ENCODE measurements around the gene MLPH. TPM values are rescaled to one million over a fixed set of nuclear protein-coding genes. Genes with fewer than 3 reads are reported as not detected.

MLPH gene
- total and polyA plus RNA-seq, 7 donors: 0.91 to 7.8 (median 2.4) TPM

DNA sequence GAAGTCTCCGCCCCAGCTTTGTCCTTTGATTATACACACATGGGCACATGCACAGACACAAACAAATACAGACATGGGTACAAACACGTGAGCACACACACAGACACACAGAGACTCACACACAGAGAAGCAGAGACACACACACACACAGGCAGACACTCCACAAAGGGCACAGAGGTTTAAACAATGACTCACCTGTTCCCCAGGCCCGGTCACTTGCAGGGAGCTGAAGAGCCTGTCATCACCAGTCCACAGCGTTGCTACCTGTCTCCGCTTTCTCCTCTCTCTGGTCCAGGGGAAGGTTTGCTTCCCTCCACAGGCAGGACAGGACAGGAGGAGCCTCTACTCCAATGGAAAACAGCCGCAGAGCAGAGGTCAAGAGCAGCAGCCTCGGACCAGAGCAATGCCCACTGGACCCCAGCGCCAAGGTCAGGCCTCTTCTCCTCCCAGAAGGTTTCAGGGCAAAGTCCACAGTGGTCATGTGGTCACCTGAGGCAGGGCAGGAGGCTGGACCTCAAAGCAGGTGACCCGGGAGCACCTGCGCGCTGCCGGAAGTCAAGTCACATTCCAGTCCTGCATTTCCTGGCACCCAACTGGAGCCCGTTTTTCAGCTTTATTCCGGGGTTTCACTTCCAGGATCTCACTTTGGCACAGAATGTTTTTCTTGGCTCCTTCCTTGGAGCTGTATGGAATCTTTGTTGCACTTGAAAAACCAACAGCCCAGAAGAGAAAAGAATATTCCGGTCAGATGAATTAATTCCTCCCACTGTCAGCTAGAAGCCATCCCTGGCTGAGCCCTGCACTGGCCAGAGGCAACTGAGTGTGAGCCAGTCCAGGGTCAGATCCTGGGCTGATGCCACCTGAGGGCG, 103.5 kb downstream of the MLPH start, which contains the start of gene RAB17:
Gene RAB17 (minus strand): TSS at position 463 of the 869 bp plus-strand sequence. CDS start 4,580 bp downstream, outside the sequence.
- intact Hi-C loops (cut with DNase I): loop anchor here in 1 of 2 donors (5.0 kb wide), 1 partner anchor 157 kb away; no protein-coding TSS in a partner anchor
- H3K36me3 ChIP-seq (ENCODE audit: insufficient read depth in 1 of 2, low read depth in 1 of 2): no peaks in the 10 kb centered on the region
- no peak for DNase-seq
- peak; percentile 31 to 86 (median 73) for ATAC-seq
- TF ChIP-seq, protein P1, sequence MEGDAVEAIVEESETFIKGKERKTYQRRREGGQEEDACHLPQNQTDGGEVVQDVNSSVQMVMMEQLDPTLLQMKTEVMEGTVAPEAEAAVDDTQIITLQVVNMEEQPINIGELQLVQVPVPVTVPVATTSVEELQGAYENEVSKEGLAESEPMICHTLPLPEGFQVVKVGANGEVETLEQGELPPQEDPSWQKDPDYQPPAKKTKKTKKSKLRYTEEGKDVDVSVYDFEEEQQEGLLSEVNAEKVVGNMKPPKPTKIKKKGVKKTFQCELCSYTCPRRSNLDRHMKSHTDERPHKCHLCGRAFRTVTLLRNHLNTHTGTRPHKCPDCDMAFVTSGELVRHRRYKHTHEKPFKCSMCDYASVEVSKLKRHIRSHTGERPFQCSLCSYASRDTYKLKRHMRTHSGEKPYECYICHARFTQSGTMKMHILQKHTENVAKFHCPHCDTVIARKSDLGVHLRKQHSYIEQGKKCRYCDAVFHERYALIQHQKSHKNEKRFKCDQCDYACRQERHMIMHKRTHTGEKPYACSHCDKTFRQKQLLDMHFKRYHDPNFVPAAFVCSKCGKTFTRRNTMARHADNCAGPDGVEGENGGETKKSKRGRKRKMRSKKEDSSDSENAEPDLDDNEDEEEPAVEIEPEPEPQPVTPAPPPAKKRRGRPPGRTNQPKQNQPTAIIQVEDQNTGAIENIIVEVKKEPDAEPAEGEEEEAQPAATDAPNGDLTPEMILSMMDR (IDR thresholded peaks at IDR 0.05): no peak
- no peaks in the 10 kb centered on the region for H3K9me3 ChIP-seq
- peaks cover 9% of the 10 kb centered on the region for H3K4me1 ChIP-seq
- no peaks in the 10 kb centered on the region for H3K27me3 ChIP-seq (ENCODE audit: insufficient read depth in 3 of 3, low read length in 2 of 3)
- H3K4me3 ChIP-seq: no peak within 1 kb of the TSS
- no peak within 1 kb of the TSS for H3K27ac ChIP-seq
- 62 to 78% (median 70%) methylated on average over 16 of the region's 16 CpGs for WGBS, 3 donors

DNA sequence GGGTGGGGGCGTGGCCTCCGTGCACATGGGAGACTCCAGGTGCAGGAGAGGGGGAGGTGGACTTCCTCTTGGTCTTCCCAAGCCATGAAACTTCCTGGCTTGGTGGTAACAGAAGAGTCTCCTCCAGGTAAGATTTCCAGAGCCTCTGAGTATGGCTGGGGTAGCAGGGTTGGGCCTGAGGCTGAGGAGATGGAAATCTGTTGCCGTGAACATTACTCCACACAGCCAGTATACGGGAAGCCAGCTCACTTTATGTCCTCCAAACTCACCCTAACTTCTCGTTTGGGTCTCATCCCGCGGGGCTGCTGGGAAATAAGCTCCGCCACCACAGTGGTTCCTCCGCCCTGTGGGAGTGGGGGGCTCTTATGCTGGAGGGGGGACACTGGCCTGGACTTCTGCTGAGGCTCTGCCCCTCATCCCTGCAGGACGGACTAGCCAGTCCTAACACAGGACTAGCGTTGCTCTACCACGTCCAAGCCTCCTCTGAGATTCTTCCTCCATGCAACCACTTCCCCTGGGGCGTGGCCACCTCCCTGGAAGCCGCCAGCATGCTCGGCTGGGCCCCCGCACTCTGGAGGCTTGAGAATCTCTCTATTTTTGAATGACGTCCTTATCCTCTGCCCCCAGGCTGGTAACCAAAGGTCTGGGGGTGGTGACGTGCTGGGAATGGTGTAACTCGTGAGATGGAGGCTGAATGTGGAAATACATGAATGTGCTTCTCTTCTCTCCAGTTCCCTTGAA, 104.3 kb downstream of the MLPH start:
- no peak overlapping the region for H3K4me3 ChIP-seq
- peaks cover 9% of the 10 kb centered on the region for H3K4me1 ChIP-seq
- 77 to 84% (median 84%) methylated on average over 19 of the region's 19 CpGs for WGBS, 3 donors
- intact Hi-C loops (cut with DNase I): loop anchor here in 1 of 2 donors (5.0 kb wide), 1 partner anchor 156 kb away; no protein-coding TSS in a partner anchor
- no peaks in the 10 kb centered on the region for H3K27me3 ChIP-seq (ENCODE audit: insufficient read depth in 3 of 3, low read length in 2 of 3)
- H3K36me3 ChIP-seq (ENCODE audit: insufficient read depth in 1 of 2, low read depth in 1 of 2): no peaks in the 10 kb centered on the region
- no peak overlapping the region for H3K27ac ChIP-seq
- ATAC-seq (no peak), DNase-seq (peak in 1 of 2 donors; percentile 39)
- TF ChIP-seq, protein P1 (IDR thresholded peaks at IDR 0.05): no peak
- no peaks in the 10 kb centered on the region for H3K9me3 ChIP-seq

DNA sequence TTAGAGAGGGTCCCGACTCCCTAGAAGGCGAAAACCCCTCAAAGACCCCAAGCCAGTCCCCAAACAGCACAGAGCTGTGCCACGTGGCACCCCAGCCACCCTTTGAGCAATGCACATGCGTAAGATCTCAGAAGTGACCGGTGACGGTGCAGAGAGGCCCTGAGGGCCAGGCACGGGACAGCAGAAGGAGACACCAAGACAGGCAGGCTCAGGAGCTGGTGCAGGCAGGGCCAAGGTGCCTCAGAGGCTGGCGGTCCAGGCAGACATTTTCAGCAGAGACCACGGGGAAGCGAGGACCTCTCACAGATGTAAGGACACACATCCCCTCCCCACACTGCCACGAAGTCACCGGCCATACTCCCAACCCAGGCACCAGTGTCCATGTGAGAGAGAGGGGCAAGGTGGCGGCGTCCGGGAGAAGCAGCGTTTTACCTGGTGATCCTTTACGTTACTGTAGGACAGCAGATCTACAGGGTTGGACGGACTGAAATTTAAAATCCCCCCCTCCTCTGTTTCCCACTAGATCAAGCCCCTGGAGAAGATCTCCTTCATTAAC, 105.5 kb downstream of the MLPH start:
- H3K4me3 ChIP-seq: no peak overlapping the region
- H3K9me3 ChIP-seq: no peaks in the 10 kb centered on the region
- 95 to 97% (median 95%) methylated on average over 18 of the region's 18 CpGs for WGBS, 3 donors
- H3K36me3 ChIP-seq (ENCODE audit: insufficient read depth in 1 of 2, low read depth in 1 of 2): no peaks in the 10 kb centered on the region
- DNase-seq (no peak), ATAC-seq (no peak)
- H3K4me1 ChIP-seq: peaks cover 9% of the 10 kb centered on the region
- intact Hi-C loops (cut with DNase I): loop anchor here in 1 of 2 donors (5.0 kb wide), 1 partner anchor 155 kb away; no protein-coding TSS in a partner anchor
- no peak overlapping the region for H3K27ac ChIP-seq
- TF ChIP-seq, protein P1 (IDR thresholded peaks at IDR 0.05): no peak
- H3K27me3 ChIP-seq (ENCODE audit: insufficient read depth in 3 of 3, low read length in 2 of 3): no peaks in the 10 kb centered on the region

DNA sequence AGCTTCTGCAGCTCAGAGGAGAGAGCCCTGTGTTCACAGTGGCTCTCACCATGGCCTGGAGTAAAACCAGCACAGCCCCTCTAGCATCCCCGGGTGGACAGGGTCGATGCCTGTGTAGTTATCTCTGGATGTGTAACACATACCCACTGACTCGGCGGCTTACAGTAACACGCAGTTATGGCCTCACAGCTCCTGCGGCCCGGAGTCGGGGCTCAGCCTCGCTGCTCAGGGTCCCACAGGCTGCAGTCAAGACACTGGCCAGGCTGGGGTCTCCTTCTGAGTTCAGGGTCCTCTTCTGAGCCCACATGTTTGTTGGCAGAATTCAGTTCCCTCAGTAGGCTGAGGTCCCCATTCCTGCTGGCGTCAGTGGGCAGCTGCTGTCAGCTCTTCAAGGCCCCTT, 106.0 kb downstream of the MLPH start:
- intact Hi-C loops (cut with DNase I): loop anchor here in 1 of 2 donors (5.0 kb wide), 1 partner anchor 154 kb away; no protein-coding TSS in a partner anchor
- Histone ChIP-seq H3K4me3 (no peak overlapping the region), H3K27ac (no peak overlapping the region), H3K36me3 (ENCODE audit: insufficient read depth in 1 of 2, low read depth in 1 of 2) (no peaks in the 10 kb centered on the region), H3K9me3 (no peaks in the 10 kb centered on the region), H3K27me3 (ENCODE audit: insufficient read depth in 3 of 3, low read length in 2 of 3) (no peaks in the 10 kb centered on the region), H3K4me1 (peaks cover 9% of the 10 kb centered on the region)
- 88 to 95% (median 92%) methylated on average over 10 of the region's 10 CpGs for WGBS, 3 donors
- DNase-seq: no peak
- no peak for ATAC-seq
- TF ChIP-seq, protein P1 (IDR thresholded peaks at IDR 0.05): no peak

Measured in psoas muscle (tissue), 8 donors.